HG03442 (cell line): ENCODE results near the gene KCNJ9.
"Not testable (repeated sequence)": the region's sequence is repeated elsewhere in the genome, so short reads cannot be mapped to it uniquely, and the experiment has no call there.

Source experiments
- ATAC-seq: cut with Tn5 transposase; IDR thresholded peaks from one replicate; pipeline ENCODE4 v1.9.1; 2021; ENCODE audit warnings: mild to moderate bottlenecking, moderate library complexity; ENCODE audit not compliant: unreplicated experiment

Gene KCNJ9

GRCh38 chr1:160123726-160124125, 42.4 kb downstream of the KCNJ9 start:
- no peak for ATAC-seq

- no peak for ATAC-seq
Observed at GRCh38 chr1:160124705-160125478, 43.6 kb downstream of the KCNJ9 start.

GRCh38 chr1:160125746-160126145, 44.4 kb downstream of the KCNJ9 start:
- no peak for ATAC-seq

GRCh38 chr1:160126342-160126741, 45.0 kb downstream of the KCNJ9 start:
- ATAC-seq: not testable (repeated sequence)

- ATAC-seq: no peak
Observed at GRCh38 chr1:160127381-160127780, 46.0 kb downstream of the KCNJ9 start.

- ATAC-seq: no peak
Observed at GRCh38 chr1:160127865-160128523, 46.7 kb downstream of the KCNJ9 start.

- ATAC-seq: no peak
Observed at GRCh38 chr1:160128636-160129035, 47.3 kb downstream of the KCNJ9 start.

- no peak for ATAC-seq
Observed at GRCh38 chr1:160129046-160129445, 47.7 kb downstream of the KCNJ9 start.

GRCh38 chr1:160129558-160129957, 48.2 kb downstream of the KCNJ9 start:
- ATAC-seq: no peak

- ATAC-seq: no peak
Observed at GRCh38 chr1:160129966-160130365, 48.6 kb downstream of the KCNJ9 start.

- ATAC-seq: no peak
Observed at GRCh38 chr1:160130486-160130885, 49.1 kb downstream of the KCNJ9 start.

GRCh38 chr1:160130939-160131338, 49.6 kb downstream of the KCNJ9 start:
- ATAC-seq: no peak

- no peak for ATAC-seq
Observed at GRCh38 chr1:160131803-160132565, 50.6 kb downstream of the KCNJ9 start.

- no peak for ATAC-seq
Observed at GRCh38 chr1:160133990-160134770, 52.8 kb downstream of the KCNJ9 start.

- no peak for ATAC-seq
Observed at GRCh38 chr1:160134791-160135572, 53.6 kb downstream of the KCNJ9 start.

GRCh38 chr1:160136121-160136925, 55.0 kb downstream of the KCNJ9 start:
- no peak for ATAC-seq

- ATAC-seq: no peak
Observed at GRCh38 chr1:160136926-160137200, 55.5 kb downstream of the KCNJ9 start.

- no peak for ATAC-seq
Observed at GRCh38 chr1:160137216-160137862, 56.0 kb downstream of the KCNJ9 start.

GRCh38 chr1:160139840-160140239, 58.5 kb downstream of the KCNJ9 start:
- no peak for ATAC-seq
